ENCODE results near the gene FRS3. TPM values are rescaled to one million over a fixed set of nuclear protein-coding genes. Genes with fewer than 3 reads are reported as not detected.
A peak's percentile ranks its signal among the peaks of the same experiment; 100 is the strongest.

FRS3 gene
- total and polyA plus RNA-seq, 9 of the 15 experiments (the other 6 are each of a cell fraction or from before 2014, with no cell fraction given): 0.03 to 3.7 (median 1.6) TPM

DNA sequence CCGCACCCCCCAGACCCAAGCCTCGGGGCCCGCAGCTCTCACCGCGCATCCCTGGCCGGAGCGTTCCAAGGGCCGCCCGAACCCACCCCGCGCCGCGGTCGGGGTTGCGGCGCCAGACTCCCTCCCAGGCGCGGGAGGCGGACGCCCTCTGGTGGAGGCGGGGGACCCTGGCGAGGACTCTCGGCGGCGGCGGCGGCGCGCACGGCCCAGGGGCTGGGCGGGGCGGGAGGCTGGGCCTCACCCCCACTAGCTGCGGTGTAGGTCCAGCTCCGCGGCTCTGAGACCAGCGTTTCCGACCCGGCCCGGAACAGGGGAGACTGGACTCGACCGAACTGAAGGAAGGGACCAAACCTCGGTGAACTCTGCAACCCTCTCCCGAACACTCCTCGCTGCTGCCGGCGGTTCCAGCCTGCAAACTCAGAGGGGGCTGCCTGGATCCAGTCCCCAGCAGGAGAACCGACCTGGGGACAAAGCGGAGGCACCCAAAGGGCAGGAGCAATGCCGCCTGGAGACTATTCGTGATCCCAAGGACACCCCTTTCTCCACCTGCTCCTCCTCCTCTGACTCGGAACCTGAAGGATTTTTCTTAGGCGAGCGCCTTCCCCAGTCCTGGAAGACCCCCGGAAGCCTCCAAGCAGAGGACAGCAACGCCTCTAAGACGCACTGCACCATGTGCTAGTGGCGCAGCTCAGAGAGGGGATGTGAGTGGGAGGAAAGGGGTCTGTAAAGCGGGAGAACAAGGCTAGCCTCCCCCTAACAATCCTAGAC lies 6.9 kb upstream of the FRS3 start (continued):
- TF ChIP-seq, protein P1, sequence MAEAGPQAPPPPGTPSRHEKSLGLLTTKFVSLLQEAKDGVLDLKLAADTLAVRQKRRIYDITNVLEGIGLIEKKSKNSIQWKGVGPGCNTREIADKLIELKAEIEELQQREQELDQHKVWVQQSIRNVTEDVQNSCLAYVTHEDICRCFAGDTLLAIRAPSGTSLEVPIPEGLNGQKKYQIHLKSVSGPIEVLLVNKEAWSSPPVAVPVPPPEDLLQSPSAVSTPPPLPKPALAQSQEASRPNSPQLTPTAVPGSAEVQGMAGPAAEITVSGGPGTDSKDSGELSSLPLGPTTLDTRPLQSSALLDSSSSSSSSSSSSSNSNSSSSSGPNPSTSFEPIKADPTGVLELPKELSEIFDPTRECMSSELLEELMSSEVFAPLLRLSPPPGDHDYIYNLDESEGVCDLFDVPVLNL (CRISPR knock-in tag; IDR thresholded peaks at IDR 0.05; ENCODE audit: low read depth): 0 out of 2 replicates have a peak, but pooled peaks have one; percentile 58
- TF ChIP-seq HCFC1 (IDR thresholded peaks at IDR 0.05; ENCODE audit: low read depth, low read length): 0 out of 2 replicates have a peak, but pooled peaks have one; percentile 26
- TF ChIP-seq ESRRA (IDR thresholded peaks at IDR 0.05; ENCODE audit: borderline replicate concordance, low read depth): peak; percentile 58; the same call in 1 of the 2 replicates

DNA sequence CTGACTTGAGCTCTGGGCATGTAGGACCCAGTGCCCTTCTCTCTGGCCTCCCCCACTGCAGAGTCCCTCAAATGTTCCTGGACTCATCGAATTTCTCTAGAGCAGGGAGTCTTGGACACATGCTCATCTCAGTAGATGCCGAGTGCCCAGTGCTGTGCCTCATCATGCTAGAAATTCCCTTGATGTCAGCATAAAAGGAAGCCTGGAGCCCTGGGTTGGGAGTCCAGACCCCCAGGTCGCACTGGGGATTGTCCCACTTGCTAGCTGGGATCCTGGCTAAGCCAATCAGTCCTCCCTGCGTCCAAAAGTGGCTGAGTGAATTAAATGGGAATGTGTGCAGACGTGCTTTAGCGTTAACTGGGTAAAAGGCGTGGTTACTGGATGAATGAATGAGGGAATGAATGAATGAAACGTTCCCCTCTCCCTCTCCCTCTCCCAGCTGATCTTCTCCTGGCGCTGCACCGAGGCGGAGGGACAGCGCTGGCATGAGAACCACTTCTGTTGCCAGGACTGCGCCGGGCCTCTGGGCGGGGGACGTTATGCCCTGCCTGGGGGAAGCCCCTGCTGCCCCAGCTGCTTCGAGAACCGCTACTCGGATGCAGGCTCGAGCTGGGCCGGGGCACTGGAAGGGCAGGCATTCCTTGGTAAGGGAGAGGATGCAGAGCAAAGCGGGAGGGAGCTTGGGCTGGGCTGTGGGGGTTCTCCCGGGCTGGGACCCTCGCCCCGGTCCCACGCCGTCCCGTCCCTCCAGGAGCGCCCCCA lies 6.2 kb upstream of the FRS3 start:
- peak overlapping the region; percentile 87 for H3K4me3 ChIP-seq
- CTCF ChIA-PET (ENCODE audit: low intra/inter-chr PET ratio): interaction anchor here (0.6 to 3.0 kb wide), 6 partner anchors 51 to 444 kb away, joined by 3 to 17 read pairs (median 4); partner anchors contain the start of genes MED20 and TFEB
- POLR2A ChIA-PET: interaction anchor here (0.6 to 7.1 kb wide), 18 partner anchors 14 to 1094 kb away, joined by 3 to 37 read pairs (median 4); partner anchors contain the start of genes BYSL, MED20, RPL7L1 and TAF8
- WGBS (ENCODE audit: insufficient coverage, low coverage, missing lambda C conversion rate): 28% methylated on average over 24 of the region's 29 CpGs
- peaks cover 37 to 39% of the 10 kb centered on the region in 2 experiments for H3K4me1 ChIP-seq (replicated peaks in 1 of 2; ENCODE audit: control insufficient read depth in 2 of 2, insufficient read depth in 2 of 2, low read length in 2 of 2)
- peak overlapping the region; percentile 82 for H3K4me2 ChIP-seq (ENCODE audit: insufficient read depth, low read length)
- no peaks in the 10 kb centered on the region for H3K9me3 ChIP-seq (replicated peaks; ENCODE audit: control insufficient read depth, insufficient read depth, low read depth, low read length)
- no peak overlapping the region; the same call in 2 of the 3 replicates for H3K27ac ChIP-seq (ENCODE audit: extremely low read depth, low read depth, low read length)
- H3K27me3 ChIP-seq (ENCODE audit: control insufficient read depth in 2 of 2, insufficient read depth in 2 of 2, low read length in 2 of 2): no peaks in the 10 kb centered on the region
- peaks cover 23% of the 10 kb centered on the region for H3K36me3 ChIP-seq (ENCODE audit: control insufficient read depth, insufficient read depth, low read length)
- H3K9me1 ChIP-seq (ENCODE audit: control insufficient read depth, insufficient read depth, low read length): no peaks in the 10 kb centered on the region
- DNase-seq (ENCODE audit: extremely low read depth in 1 of 4, low spot score in 3 of 4) (no peak), ATAC-seq (peak; percentile 1), FAIRE-seq (no peak)
- H2AFZ ChIP-seq (ENCODE audit: low read depth, low read length): 0 out of 2 replicates have a peak overlapping the region, but pooled peaks have one; percentile 20
- BruUV-seq (replicated peaks): no TSS peak
- in situ Hi-C loops (cut with MboI) (loop anchor here (5.0 to 10.0 kb wide), 3 partner anchors 121 to 439 kb away; no protein-coding TSS in a partner anchor), intact Hi-C loops (cut with micrococcal nuclease) (loop anchor here (2.0 to 5.0 kb wide), 2 partner anchors 61 to 151 kb away; no protein-coding TSS in a partner anchor)
- H3K79me2 ChIP-seq (ENCODE audit: control insufficient read depth, insufficient read depth, low read length): peaks cover 48% of the 10 kb centered on the region
- H3K9ac ChIP-seq (ENCODE audit: insufficient read depth in 1 of 2, low read depth in 2 of 2, low read length in 2 of 2): peak overlapping the region; percentile 30 to 96; a peak in 3 of 4 replicates
- H4K20me1 ChIP-seq (replicated peaks; ENCODE audit: control insufficient read depth, insufficient read depth, low read length): peaks cover 5% of the 10 kb centered on the region; the same call in 1 of the 2 replicates
- TF ChIP-seq KDM2B (CRISPR knock-in tag; IDR thresholded peaks at IDR 0.05): peak; percentile 46; the same call in 1 of the 2 replicates
- TF ChIP-seq NONO (IDR thresholded peaks at IDR 0.05; ENCODE audit: low read depth in 2 of 2, low read length in 1 of 2): no peak
- no peak for TF ChIP-seq YY1 (IDR thresholded peaks at IDR 0.05; ENCODE audit: borderline replicate concordance in 1 of 3, control insufficient read depth in 1 of 3, extremely low read depth in 1 of 3, insufficient read depth in 3 of 3, insufficient read length in 1 of 3, insufficient replicate concordance in 2 of 3, low read depth in 1 of 3, low read length in 2 of 3)
- no peak for TF ChIP-seq CREM (IDR thresholded peaks at IDR 0.05; ENCODE audit: low read depth)
- no peak for TF ChIP-seq HEY1 (CRISPR knock-in tag; IDR thresholded peaks at IDR 0.05; ENCODE audit: borderline replicate concordance)
- TF ChIP-seq, protein P2, sequence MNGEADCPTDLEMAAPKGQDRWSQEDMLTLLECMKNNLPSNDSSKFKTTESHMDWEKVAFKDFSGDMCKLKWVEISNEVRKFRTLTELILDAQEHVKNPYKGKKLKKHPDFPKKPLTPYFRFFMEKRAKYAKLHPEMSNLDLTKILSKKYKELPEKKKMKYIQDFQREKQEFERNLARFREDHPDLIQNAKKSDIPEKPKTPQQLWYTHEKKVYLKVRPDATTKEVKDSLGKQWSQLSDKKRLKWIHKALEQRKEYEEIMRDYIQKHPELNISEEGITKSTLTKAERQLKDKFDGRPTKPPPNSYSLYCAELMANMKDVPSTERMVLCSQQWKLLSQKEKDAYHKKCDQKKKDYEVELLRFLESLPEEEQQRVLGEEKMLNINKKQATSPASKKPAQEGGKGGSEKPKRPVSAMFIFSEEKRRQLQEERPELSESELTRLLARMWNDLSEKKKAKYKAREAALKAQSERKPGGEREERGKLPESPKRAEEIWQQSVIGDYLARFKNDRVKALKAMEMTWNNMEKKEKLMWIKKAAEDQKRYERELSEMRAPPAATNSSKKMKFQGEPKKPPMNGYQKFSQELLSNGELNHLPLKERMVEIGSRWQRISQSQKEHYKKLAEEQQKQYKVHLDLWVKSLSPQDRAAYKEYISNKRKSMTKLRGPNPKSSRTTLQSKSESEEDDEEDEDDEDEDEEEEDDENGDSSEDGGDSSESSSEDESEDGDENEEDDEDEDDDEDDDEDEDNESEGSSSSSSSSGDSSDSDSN (IDR thresholded peaks at IDR 0.05; ENCODE audit: borderline replicate concordance in 1 of 2, low read depth in 2 of 2, low read length in 2 of 2): no peak
- TF ChIP-seq ZNF76 (CRISPR knock-in tag; IDR thresholded peaks at IDR 0.05; ENCODE audit: borderline replicate concordance): no peak
- no peak for TF ChIP-seq SIN3A (IDR thresholded peaks at IDR 0.05; ENCODE audit: borderline replicate concordance in 2 of 2, control insufficient read depth in 1 of 2, low read depth in 2 of 2, low read length in 2 of 2)
- no peak for TF ChIP-seq NR1H2 (CRISPR knock-in tag; IDR thresholded peaks at IDR 0.05)

Data from K562 (cell line).